Lower lobe of right lung (tissue), 2 donors: ENCODE results near the gene LALBA. TPM values are rescaled to one million over a fixed set of nuclear protein-coding genes. Genes with fewer than 3 reads are reported as not detected.
A peak's percentile ranks its signal among the peaks of the same experiment; 100 is the strongest.

Source experiments
- ATAC-seq, 2 donors: fragments of 200-7000 bp; cut with Tn5 transposase; one replicate each; pipeline ENCODE4 v1.9.1; 2020 to 2022; ENCODE audit warnings: mild to moderate bottlenecking in 2 of 2, moderate library complexity in 2 of 2
- DNase-seq: peaks from one replicate; pipeline ENCODE4 v3.0.0-alpha.2; 2020
- H3K27ac ChIP-seq: fragments of 200-600 bp; one replicate; pipeline ENCODE4 v1.8.0; 2022
- H3K27me3 ChIP-seq: fragments of 200-600 bp; one replicate; pipeline ENCODE4 v1.8.0; 2022; ENCODE audit warnings: low read depth
- H3K36me3 ChIP-seq: fragments of 200-600 bp; one replicate; pipeline ENCODE4 v1.8.0; 2022; ENCODE audit warnings: mild to moderate bottlenecking
- H3K4me1 ChIP-seq: fragments of 200-600 bp; one replicate; pipeline ENCODE4 v1.8.0; 2022
- H3K4me3 ChIP-seq: fragments of 200-600 bp; one replicate; pipeline ENCODE4 v1.8.0; 2022; ENCODE audit warnings: mild to moderate bottlenecking
- H3K9me3 ChIP-seq: fragments of 200-600 bp; one replicate; pipeline ENCODE4 v1.8.0; 2022
- CTCF ChIP-seq: fragments of 200-600 bp; IDR thresholded peaks from one replicate; pipeline ENCODE4 v1.8.0; 2022; ENCODE audit warnings: antibody characterized with exemption, mild to moderate bottlenecking
- intact Hi-C: fragments of 100-400 bp; cut with DNase I; formaldehyde crosslinking; loops from one replicate; pipeline ENCODE4 v1.11.0; 2022
- total RNA-seq: library from RNA; stranded (reverse); fragmentation: NEBNext Ultra II Directional; extraction: Animal tissue kit (Norgen Biotek cat#: 25700); gene quantifications from one replicate; pipeline ENCODE4 v1.2.1, GENCODE V29; 2021
- donor health status: DM: no; HTN: yes; CAD: no; lungs with severe emphysema.

LALBA gene
- total RNA-seq, 1 donor from 2014 or later, result not detected

- intact Hi-C loops, result no loop called here
- TF ChIP-seq CTCF, result no peak
- Histone ChIP-seq H3K4me3 (no peak overlapping the region), H3K9me3 (peaks cover 1% of the 10 kb centered on the region), H3K27ac (no peak overlapping the region), H3K36me3 (no peaks in the 10 kb centered on the region), H3K27me3 (no peaks in the 10 kb centered on the region), H3K4me1 (no peaks in the 10 kb centered on the region)
- no peak for ATAC-seq
- DNase-seq, result no peak
Observed at GRCh38 chr12:48601013-48601756, 31.3 kb upstream of the LALBA start.

- ATAC-seq (no peak), DNase-seq (no peak)
- intact Hi-C loops, result no loop called here
- Histone ChIP-seq H3K36me3 (no peaks in the 10 kb centered on the region), H3K9me3 (no peaks in the 10 kb centered on the region), H3K27me3 (no peaks in the 10 kb centered on the region), H3K4me3 (no peak overlapping the region), H3K27ac (no peak overlapping the region), H3K4me1 (no peaks in the 10 kb centered on the region)
- no peak for TF ChIP-seq CTCF
Observed at GRCh38 chr12:48600552-48600951, 30.7 kb upstream of the LALBA start.

GRCh38 chr12:48592591-48593086, 22.8 kb upstream of the LALBA start:
- Histone ChIP-seq H3K4me3 (no peak overlapping the region), H3K27me3 (no peaks in the 10 kb centered on the region), H3K9me3 (no peaks in the 10 kb centered on the region), H3K27ac (no peak overlapping the region), H3K36me3 (no peaks in the 10 kb centered on the region), H3K4me1 (no peaks in the 10 kb centered on the region)
- DNase-seq (no peak), ATAC-seq (no peak)
- no peak for TF ChIP-seq CTCF
- intact Hi-C loops, result no loop called here

GRCh38 chr12:48586361-48586760, 16.5 kb upstream of the LALBA start:
- no peaks in the 10 kb centered on the region for H3K9me3 ChIP-seq
- H3K4me1 ChIP-seq, result no peaks in the 10 kb centered on the region
- intact Hi-C loops, result no loop called here
- H3K36me3 ChIP-seq, result no peaks in the 10 kb centered on the region
- peak in 1 of 2 donors; percentile 32 for ATAC-seq
- H3K4me3 ChIP-seq, result no peak overlapping the region
- no peak overlapping the region for H3K27ac ChIP-seq
- no peak for TF ChIP-seq CTCF
- H3K27me3 ChIP-seq, result no peaks in the 10 kb centered on the region
- DNase-seq, result no peak

GRCh38 chr12:48583728-48584127, 13.9 kb upstream of the LALBA start:
- intact Hi-C loops, result no loop called here
- Histone ChIP-seq H3K9me3 (no peaks in the 10 kb centered on the region), H3K36me3 (no peaks in the 10 kb centered on the region), H3K27ac (no peak overlapping the region), H3K27me3 (no peaks in the 10 kb centered on the region), H3K4me3 (no peak overlapping the region), H3K4me1 (no peaks in the 10 kb centered on the region)
- TF ChIP-seq CTCF, result no peak
- DNase-seq, result no peak
- ATAC-seq, result no peak
